ENCODE measurements around the gene FNBP1L. TPM values are rescaled to one million over a fixed set of nuclear protein-coding genes. Genes with fewer than 3 reads are reported as not detected.

FNBP1L gene
- total RNA-seq, 1 experiment from 2014 or later, result 119 TPM

DNA sequence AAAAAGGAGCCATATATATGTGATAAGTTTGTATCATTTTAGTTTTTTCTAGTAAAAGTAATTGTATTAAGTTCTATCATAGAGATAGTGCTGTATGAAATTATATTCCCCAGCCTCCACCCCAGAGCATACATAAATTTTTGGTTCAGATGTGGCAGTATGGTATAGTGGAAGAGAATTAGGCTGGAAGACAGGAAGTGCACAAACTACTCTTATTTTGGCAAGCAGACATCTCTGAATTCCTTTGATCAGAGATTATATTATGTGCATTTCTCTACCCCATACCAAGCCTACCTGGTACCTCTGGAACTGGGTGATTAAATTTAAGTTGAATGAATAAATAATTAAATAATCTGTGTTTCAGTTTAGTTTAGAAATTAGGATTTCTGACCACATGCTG is 55.9 kb downstream of the FNBP1L start:
- no peak overlapping the region for H2BK20ac ChIP-seq (ENCODE audit: low read depth, low read length, poor library complexity, severe bottlenecking)
- peaks cover 32 to 37% of the 10 kb centered on the region in 2 experiments for H3K4me1 Mint-ChIP-seq
- H4K5ac ChIP-seq (ENCODE audit: insufficient read length, low read depth, low read length), result no peak overlapping the region
- TF ChIP-seq, protein P1, sequence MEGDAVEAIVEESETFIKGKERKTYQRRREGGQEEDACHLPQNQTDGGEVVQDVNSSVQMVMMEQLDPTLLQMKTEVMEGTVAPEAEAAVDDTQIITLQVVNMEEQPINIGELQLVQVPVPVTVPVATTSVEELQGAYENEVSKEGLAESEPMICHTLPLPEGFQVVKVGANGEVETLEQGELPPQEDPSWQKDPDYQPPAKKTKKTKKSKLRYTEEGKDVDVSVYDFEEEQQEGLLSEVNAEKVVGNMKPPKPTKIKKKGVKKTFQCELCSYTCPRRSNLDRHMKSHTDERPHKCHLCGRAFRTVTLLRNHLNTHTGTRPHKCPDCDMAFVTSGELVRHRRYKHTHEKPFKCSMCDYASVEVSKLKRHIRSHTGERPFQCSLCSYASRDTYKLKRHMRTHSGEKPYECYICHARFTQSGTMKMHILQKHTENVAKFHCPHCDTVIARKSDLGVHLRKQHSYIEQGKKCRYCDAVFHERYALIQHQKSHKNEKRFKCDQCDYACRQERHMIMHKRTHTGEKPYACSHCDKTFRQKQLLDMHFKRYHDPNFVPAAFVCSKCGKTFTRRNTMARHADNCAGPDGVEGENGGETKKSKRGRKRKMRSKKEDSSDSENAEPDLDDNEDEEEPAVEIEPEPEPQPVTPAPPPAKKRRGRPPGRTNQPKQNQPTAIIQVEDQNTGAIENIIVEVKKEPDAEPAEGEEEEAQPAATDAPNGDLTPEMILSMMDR (conservative IDR thresholded peaks at IDR 0.05), result no peak
- H3K56ac ChIP-seq (ENCODE audit: insufficient read length, low read depth, low read length), result no peak overlapping the region
- no peak overlapping the region for H2AFZ ChIP-seq (ENCODE audit: low read length)
- DNase-seq, result no peak
- peaks cover under 1% of the 10 kb centered on the region for H3K9me3 ChIP-seq (ENCODE audit: control insufficient read depth, low read depth, low read length)
- H2BK12ac ChIP-seq (ENCODE audit: insufficient read length, low read depth, low read length), result no peak overlapping the region
- H3K18ac ChIP-seq (ENCODE audit: insufficient read length, low read depth, low read length), result no peak overlapping the region
- peaks cover 49 to 64% (median 51%) of the 10 kb centered on the region in 3 experiments for H3K36me3 Mint-ChIP-seq (ENCODE audit: insufficient read depth in 1 of 3, low read depth in 3 of 3)
- H4K20me1 ChIP-seq (ENCODE audit: control insufficient read depth, insufficient read depth, insufficient read length), result no peaks in the 10 kb centered on the region
- H2BK120ac ChIP-seq (ENCODE audit: low read depth, low read length, poor library complexity, severe bottlenecking), result no peak overlapping the region
- no peak overlapping the region for H3K27ac ChIP-seq (ENCODE audit: insufficient read length, low read depth, low read length)
- no peak overlapping the region for H2BK15ac ChIP-seq (ENCODE audit: low read depth, low read length)
- peaks cover 14% of the 10 kb centered on the region in 2 experiments for H3K9me3 Mint-ChIP-seq
- H3K4me2 ChIP-seq (ENCODE audit: insufficient read depth, insufficient read length, low read length), result no peak overlapping the region
- H2AK5ac ChIP-seq (ENCODE audit: insufficient read length, low read length), result no peak overlapping the region
- H3T11ph ChIP-seq (ENCODE audit: low read length), result no peak overlapping the region
- H3K27me3 Mint-ChIP-seq (ENCODE audit: low read depth), result no peaks in the 10 kb centered on the region
- no peak overlapping the region for H4K8ac ChIP-seq (replicated peaks; ENCODE audit: insufficient read length, low read depth, low read length)
- no peak overlapping the region for H3K14ac ChIP-seq (ENCODE audit: insufficient read depth, low read length)
- H3K23ac ChIP-seq (ENCODE audit: insufficient read length, low read depth, low read length), result no peak overlapping the region
- no peak overlapping the region for H3K9ac ChIP-seq (ENCODE audit: extremely low read depth, insufficient read length, low read length)
- no peak overlapping the region for H3K4ac ChIP-seq (ENCODE audit: low read depth, low read length)
- H3K79me2 ChIP-seq (ENCODE audit: insufficient read depth, low read length), result peaks cover 12% of the 10 kb centered on the region; the same call in 1 of the 2 replicates
- H3K23me2 ChIP-seq (ENCODE audit: insufficient read length, low read depth, low read length, poor library complexity, severe bottlenecking), result no peaks in the 10 kb centered on the region
- peaks cover 2% of the 10 kb centered on the region for H3K79me1 ChIP-seq (ENCODE audit: insufficient read depth, low read depth, low read length, poor library complexity, severe bottlenecking)
- no peaks in the 10 kb centered on the region for H3K4me1 ChIP-seq (ENCODE audit: insufficient read depth, low read length)
- H2BK5ac ChIP-seq (ENCODE audit: insufficient read length, low read length), result no peak overlapping the region
- no peak overlapping the region; a peak in 1 of 7 replicates for H3K27ac Mint-ChIP-seq
- H3K27me3 ChIP-seq (ENCODE audit: insufficient read depth, low read length), result no peaks in the 10 kb centered on the region; the same call in 1 of the 2 replicates
- no peak overlapping the region for H3K4me3 Mint-ChIP-seq
- no peak overlapping the region for H4K91ac ChIP-seq (ENCODE audit: insufficient read length, low read depth, low read length)
